NB4 (cell line): Measurements from ENCODE around the gene IHH.

ENCODE experiments used
- CTCF ChIP-seq: IDR thresholded peaks from one replicate; pipeline ENCODE4 v1.5.1; 2012; ENCODE audit warnings: low read depth, low read length
- MAX ChIP-seq: IDR thresholded peaks from 2 replicates; pipeline ENCODE4 v1.6.1; 2011; ENCODE audit warnings: low read depth, low read length
- MYC ChIP-seq: IDR thresholded peaks from 2 replicates; pipeline ENCODE4 v1.6.1; 2011; ENCODE audit warnings: low read depth, low read length
- POLR2A ChIP-seq: IDR thresholded peaks from 2 replicates; pipeline ENCODE4 v1.6.1; 2011; ENCODE audit warnings: mild to moderate bottlenecking; ENCODE audit not compliant: insufficient read length; ENCODE audit errors: extremely low read depth

GRCh38 chr2:219060821-219061791 is at the start of gene IHH:
- TF ChIP-seq CTCF (no peak), POLR2A (no peak), MAX (no peak), MYC (no peak)
